ENCODE data around the gene ZNF524.
A peak's percentile ranks its signal among the peaks of the same experiment; 100 is the strongest.
"Not testable (repeated sequence)": the region's sequence is repeated elsewhere in the genome, so short reads cannot be mapped to it uniquely, and the experiment has no call there.

The ZNF524 gene

GRCh38 chr19:55581823-55582223 is 18.3 kb upstream of the ZNF524 start:
- no peak for DNase-seq

- not testable (repeated sequence) for DNase-seq
Observed at GRCh38 chr19:55582284-55582683, 17.8 kb upstream of the ZNF524 start.

GRCh38 chr19:55583897-55584296 is 16.2 kb upstream of the ZNF524 start:
- DNase-seq, result not testable (repeated sequence)

GRCh38 chr19:55584871-55585270 is 15.2 kb upstream of the ZNF524 start:
- DNase-seq, result no peak

- DNase-seq, result no peak
Observed at GRCh38 chr19:55585658-55586339, 14.3 kb upstream of the ZNF524 start.

GRCh38 chr19:55586976-55587668 is 13.0 kb upstream of the ZNF524 start:
- DNase-seq, result no peak

- DNase-seq, result no peak
Observed at GRCh38 chr19:55588738-55589137, 11.3 kb upstream of the ZNF524 start.

- DNase-seq, result no peak
Observed at GRCh38 chr19:55590109-55590508, 10.0 kb upstream of the ZNF524 start.

- DNase-seq, result no peak
Observed at GRCh38 chr19:55590617-55591016, 9.5 kb upstream of the ZNF524 start.

- no peak for DNase-seq
Observed at GRCh38 chr19:55591555-55591954, 8.5 kb upstream of the ZNF524 start.

- DNase-seq, result no peak
Observed at GRCh38 chr19:55592391-55593090, 7.5 kb upstream of the ZNF524 start.

- DNase-seq, result no peak
Observed at GRCh38 chr19:55593096-55593772, 6.9 kb upstream of the ZNF524 start.

GRCh38 chr19:55594996-55595545 is 5.0 kb upstream of the ZNF524 start:
- no peak for DNase-seq

- no peak for DNase-seq
Observed at GRCh38 chr19:55596304-55596703, 3.8 kb upstream of the ZNF524 start.

- DNase-seq, result no peak
Observed at GRCh38 chr19:55597501-55597921, 2.6 kb upstream of the ZNF524 start.

- DNase-seq, result no peak
Observed at GRCh38 chr19:55598034-55598433, 2.1 kb upstream of the ZNF524 start.

- DNase-seq, result peak; percentile 92
Observed at GRCh38 chr19:55598719-55599467, 1.2 kb upstream of the ZNF524 start.

GRCh38 chr19:55599468-55599841 is 633 bp upstream of the ZNF524 start, which contains the start of gene FIZ1:
TSS of gene FIZ1 (minus strand) at chr19:55599517. CDS start at chr19:55597865, 1,652 bp downstream.
- peak; percentile 93 for DNase-seq

- no peak for DNase-seq
Observed at GRCh38 chr19:55600662-55601028, 557 bp downstream of the ZNF524 start.

- DNase-seq, result no peak
Observed at GRCh38 chr19:55601084-55601483, 996 bp downstream of the ZNF524 start.

GRCh38 chr19:55602104-55603001 is 2.3 kb downstream of the ZNF524 start:
- no peak for DNase-seq
